ENCODE data around the gene STYXL2. TPM values are rescaled to one million over a fixed set of nuclear protein-coding genes. Genes with fewer than 3 reads are reported as not detected.

The STYXL2 gene
- total and polyA plus RNA-seq, 2 donors (not counting 3 experiments of a cell fraction or from before 2014, with no cell fraction given), result not detected

- Histone ChIP-seq H3K4me3 (replicated peaks in 1 of 3; ENCODE audit: insufficient read depth in 1 of 3, low read depth in 1 of 3, low read length in 3 of 3) (no peak overlapping the region), H4K20me1 (replicated peaks; ENCODE audit: control insufficient read depth, extremely low read depth, insufficient read depth, low read length) (no peaks in the 10 kb centered on the region), H3K9ac (replicated peaks; ENCODE audit: extremely low read depth, insufficient read depth, low read length) (no peak overlapping the region), H3K79me2 (ENCODE audit: control insufficient read depth, insufficient read depth, low read length) (no peaks in the 10 kb centered on the region), H3K27ac (ENCODE audit: insufficient read depth, low read depth, low read length) (no peak overlapping the region), H3K9me3 (replicated peaks; ENCODE audit: control insufficient read depth, insufficient read depth, low read length) (no peaks in the 10 kb centered on the region), H3K27me3 (ENCODE audit: control insufficient read depth in 2 of 2, insufficient read depth in 2 of 2, low read length in 2 of 2) (peaks cover 0 to 1% of the 10 kb centered on the region in 2 experiments), H3K36me3 (ENCODE audit: control insufficient read depth in 2 of 2, extremely low read depth in 1 of 2, insufficient read depth in 2 of 2, low read length in 2 of 2) (no peaks in the 10 kb centered on the region), H2AFZ (ENCODE audit: low read depth, low read length) (peak overlapping the region; percentile 96), H3K9me1 (replicated peaks; ENCODE audit: control insufficient read depth, extremely low read depth, insufficient read depth, low read length) (no peaks in the 10 kb centered on the region), H3K4me1 (ENCODE audit: control insufficient read depth, extremely low read depth, insufficient read depth, low read length) (peaks cover 3% of the 10 kb centered on the region), H3K4me2 (ENCODE audit: insufficient read depth, low read length) (peak overlapping the region; percentile 60)
- CTCF ChIA-PET, result interaction anchor here (0.6 to 12.6 kb wide), 39 partner anchors 8 to 1746 kb away, joined by 3 to 509 read pairs (median 4); partner anchors contain the start of genes CREG1 and TADA1
- BruUV-seq (replicated peaks), result no TSS peak
- FAIRE-seq (peak; percentile 90), DNase-seq (ENCODE audit: low read depth, low spot score) (peak; percentile 54)
- POLR2A ChIA-PET, result no interaction called here
- TF ChIP-seq JUN (IDR thresholded peaks at IDR 0.05; ENCODE audit: borderline replicate concordance, insufficient read depth, insufficient read length, low read depth), result no peak
- peak; percentile 93 to 96 for TF ChIP-seq CTCF (IDR thresholded peaks at IDR 0.05; ENCODE audit: extremely low read depth in 1 of 2, insufficient read depth in 1 of 2, low read depth in 1 of 2, low read length in 2 of 2)
- TF ChIP-seq FOS (IDR thresholded peaks at IDR 0.05; ENCODE audit: borderline replicate concordance, insufficient read depth, low read length), result peak; percentile 18
- intact Hi-C loops (cut with micrococcal nuclease), result loop anchor here (1.0 to 5.0 kb wide), 5 partner anchors 149 to 1134 kb away; no protein-coding TSS in a partner anchor
- dilution Hi-C loops (cut with MboI; ENCODE audit: extremely low pct_ligation_motif_present, low sequenced_read_pairs), result no loop called here
These were observed 34.6 kb upstream of the STYXL2 start for GRCh38 chr1:167059045-167059808.

GRCh38 chr1:167059809-167060107, 34.1 kb upstream of the STYXL2 start:
- Histone ChIP-seq H3K4me2 (ENCODE audit: insufficient read depth, low read length) (no peak overlapping the region), H3K36me3 (ENCODE audit: control insufficient read depth in 2 of 2, extremely low read depth in 1 of 2, insufficient read depth in 2 of 2, low read length in 2 of 2) (no peaks in the 10 kb centered on the region), H2AFZ (ENCODE audit: low read depth, low read length) (no peak overlapping the region), H3K9me3 (replicated peaks; ENCODE audit: control insufficient read depth, insufficient read depth, low read length) (no peaks in the 10 kb centered on the region), H4K20me1 (replicated peaks; ENCODE audit: control insufficient read depth, extremely low read depth, insufficient read depth, low read length) (no peaks in the 10 kb centered on the region), H3K27ac (ENCODE audit: insufficient read depth, low read depth, low read length) (no peak overlapping the region), H3K9me1 (replicated peaks; ENCODE audit: control insufficient read depth, extremely low read depth, insufficient read depth, low read length) (no peaks in the 10 kb centered on the region), H3K4me1 (ENCODE audit: control insufficient read depth, extremely low read depth, insufficient read depth, low read length) (peaks cover 3% of the 10 kb centered on the region), H3K27me3 (ENCODE audit: control insufficient read depth in 2 of 2, insufficient read depth in 2 of 2, low read length in 2 of 2) (peaks cover 0 to 3% of the 10 kb centered on the region in 2 experiments), H3K4me3 (replicated peaks in 1 of 3; ENCODE audit: insufficient read depth in 1 of 3, low read depth in 1 of 3, low read length in 3 of 3) (no peak overlapping the region), H3K9ac (replicated peaks; ENCODE audit: extremely low read depth, insufficient read depth, low read length) (no peak overlapping the region), H3K79me2 (ENCODE audit: control insufficient read depth, insufficient read depth, low read length) (no peaks in the 10 kb centered on the region)
- BruUV-seq (replicated peaks), result no TSS peak
- FAIRE-seq (no peak), DNase-seq (ENCODE audit: low read depth, low spot score) (no peak)
- dilution Hi-C loops (cut with MboI; ENCODE audit: extremely low pct_ligation_motif_present, low sequenced_read_pairs) (no loop called here), intact Hi-C loops (cut with micrococcal nuclease) (loop anchor here (1.0 to 5.0 kb wide), 5 partner anchors 149 to 1135 kb away; no protein-coding TSS in a partner anchor)
- POLR2A ChIA-PET, result no interaction called here
- CTCF ChIA-PET, result interaction anchor here (0.6 to 12.6 kb wide), 28 partner anchors 9 to 1134 kb away, joined by 3 to 509 read pairs (median 5); partner anchors contain the start of genes CREG1 and TADA1
- TF ChIP-seq GATA2 (IDR thresholded peaks at IDR 0.05; ENCODE audit: insufficient read depth, insufficient read length, low read depth, low read length), result no peak
- TF ChIP-seq JUN (IDR thresholded peaks at IDR 0.05; ENCODE audit: borderline replicate concordance, insufficient read depth, insufficient read length, low read depth), result no peak
- TF ChIP-seq MAX (IDR thresholded peaks at IDR 0.05; ENCODE audit: insufficient read depth, insufficient read length), result no peak
- TF ChIP-seq FOS (IDR thresholded peaks at IDR 0.05; ENCODE audit: borderline replicate concordance, insufficient read depth, low read length), result no peak

Data from endothelial cell of umbilical vein (primary cell).